ENCODE data around the gene KLRC1. TPM values are rescaled to one million over a fixed set of nuclear protein-coding genes. Genes with fewer than 3 reads are reported as not detected.

The KLRC1 gene
- total RNA-seq, 1 experiment from 2014 or later = not detected

DNA sequence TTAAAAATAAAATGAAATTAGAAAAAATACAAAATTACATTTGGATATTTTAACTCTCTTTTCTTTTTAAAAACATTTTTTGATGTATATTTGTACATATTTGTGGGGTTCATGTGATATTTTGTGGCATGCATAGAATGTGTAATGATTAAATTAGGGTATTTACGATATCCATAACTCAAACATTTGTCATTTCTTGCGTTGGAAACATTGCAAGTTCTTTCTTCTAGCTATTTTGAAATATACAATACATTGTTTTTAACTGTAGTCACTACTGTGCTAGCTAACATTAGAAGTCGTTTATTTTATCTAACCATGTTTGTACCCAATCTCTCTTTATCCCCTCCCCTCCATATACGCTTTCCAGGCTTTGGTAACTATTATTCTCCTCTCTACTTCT lies 38.6 kb upstream of the KLRC1 start:
- Histone ChIP-seq H3K9me3 (ENCODE audit: control insufficient read depth in 1 of 2, insufficient read depth in 1 of 2, low read depth in 1 of 2, low read length in 2 of 2) (no peaks in the 10 kb centered on the region), H3K36me3 (ENCODE audit: control insufficient read depth in 1 of 2, insufficient read depth in 2 of 2, low read length in 2 of 2) (no peaks in the 10 kb centered on the region), H3K9me2 (ENCODE audit: insufficient read depth) (no peaks in the 10 kb centered on the region), H3K4me2 (ENCODE audit: low read length) (no peak overlapping the region), H3K4me3 (replicated peaks in 1 of 2; ENCODE audit: low read depth in 1 of 2, low read length in 2 of 2) (no peak overlapping the region), H3K4me1 (ENCODE audit: control insufficient read depth in 1 of 2, insufficient read depth in 2 of 2, low read length in 2 of 2) (no peaks in the 10 kb centered on the region), H3K9ac (ENCODE audit: low read length) (no peak overlapping the region), H3K27ac (ENCODE audit: low read depth, low read length) (no peak overlapping the region), H4K20me1 (ENCODE audit: insufficient read depth) (no peaks in the 10 kb centered on the region), H3K27me3 (ENCODE audit: insufficient read depth, low read length) (no peaks in the 10 kb centered on the region), H3K79me2 (ENCODE audit: insufficient read depth, low read length) (no peaks in the 10 kb centered on the region), H2AFZ (ENCODE audit: low read depth, low read length, poor library complexity, severe bottlenecking) (no peak overlapping the region)
- no TSS peak for BruUV-seq (replicated peaks)
- ChIA-PET POLR2A (no interaction called here), CTCF (no interaction called here), RAD21 (ENCODE audit: low non-redundant PET in 1 of 2, low total read pairs in 2 of 2, uncharacterized antibody in 2 of 2, unreplicated experiment in 2 of 2) (no interaction called here)
- intact Hi-C loops (cut with micrococcal nuclease) = no loop called here
- TF ChIP-seq CBX3 (IDR thresholded peaks at IDR 0.05; ENCODE audit: low read depth) (no peak), JUND (IDR thresholded peaks at IDR 0.05) (no peak), ZNF274 (IDR thresholded peaks at IDR 0.05; ENCODE audit: low read depth, low read length) (no peak), SP1 (IDR thresholded peaks at IDR 0.05; ENCODE audit: low read depth) (no peak), CEBPB (IDR thresholded peaks at IDR 0.05; ENCODE audit: low read depth) (no peak), EZH2 (IDR thresholded peaks at IDR 0.05) (no peak), SRF (IDR thresholded peaks at IDR 0.05; ENCODE audit: low read depth) (no peak), TCF7L2 (IDR thresholded peaks at IDR 0.05; ENCODE audit: borderline replicate concordance, extremely low read depth, insufficient read depth, insufficient read length) (no peak), POLR2A (IDR thresholded peaks at IDR 0.05; ENCODE audit: borderline replicate concordance, extremely low read depth, insufficient read depth, insufficient read length) (no peak), RAD21 (IDR thresholded peaks at IDR 0.05; ENCODE audit: low read depth) (no peak), SIN3A (IDR thresholded peaks at IDR 0.05; ENCODE audit: low read depth) (no peak), EZH2phosphoT487 (IDR thresholded peaks at IDR 0.05; ENCODE audit: borderline replicate concordance) (no peak), POLR2AphosphoS5 (IDR thresholded peaks at IDR 0.05; ENCODE audit: low read depth, low read length) (no peak)
- TF ChIP-seq, protein P1, sequence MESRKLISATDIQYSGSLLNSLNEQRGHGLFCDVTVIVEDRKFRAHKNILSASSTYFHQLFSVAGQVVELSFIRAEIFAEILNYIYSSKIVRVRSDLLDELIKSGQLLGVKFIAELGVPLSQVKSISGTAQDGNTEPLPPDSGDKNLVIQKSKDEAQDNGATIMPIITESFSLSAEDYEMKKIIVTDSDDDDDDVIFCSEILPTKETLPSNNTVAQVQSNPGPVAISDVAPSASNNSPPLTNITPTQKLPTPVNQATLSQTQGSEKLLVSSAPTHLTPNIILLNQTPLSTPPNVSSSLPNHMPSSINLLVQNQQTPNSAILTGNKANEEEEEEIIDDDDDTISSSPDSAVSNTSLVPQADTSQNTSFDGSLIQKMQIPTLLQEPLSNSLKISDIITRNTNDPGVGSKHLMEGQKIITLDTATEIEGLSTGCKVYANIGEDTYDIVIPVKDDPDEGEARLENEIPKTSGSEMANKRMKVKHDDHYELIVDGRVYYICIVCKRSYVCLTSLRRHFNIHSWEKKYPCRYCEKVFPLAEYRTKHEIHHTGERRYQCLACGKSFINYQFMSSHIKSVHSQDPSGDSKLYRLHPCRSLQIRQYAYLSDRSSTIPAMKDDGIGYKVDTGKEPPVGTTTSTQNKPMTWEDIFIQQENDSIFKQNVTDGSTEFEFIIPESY (IDR thresholded peaks at IDR 0.05; ENCODE audit: extremely low read depth, insufficient replicate concordance, low read length) = no peak
- TF ChIP-seq, protein P2, sequence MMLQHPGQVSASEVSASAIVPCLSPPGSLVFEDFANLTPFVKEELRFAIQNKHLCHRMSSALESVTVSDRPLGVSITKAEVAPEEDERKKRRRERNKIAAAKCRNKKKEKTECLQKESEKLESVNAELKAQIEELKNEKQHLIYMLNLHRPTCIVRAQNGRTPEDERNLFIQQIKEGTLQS (IDR thresholded peaks at IDR 0.05) = no peak
- TF ChIP-seq, protein P3, sequence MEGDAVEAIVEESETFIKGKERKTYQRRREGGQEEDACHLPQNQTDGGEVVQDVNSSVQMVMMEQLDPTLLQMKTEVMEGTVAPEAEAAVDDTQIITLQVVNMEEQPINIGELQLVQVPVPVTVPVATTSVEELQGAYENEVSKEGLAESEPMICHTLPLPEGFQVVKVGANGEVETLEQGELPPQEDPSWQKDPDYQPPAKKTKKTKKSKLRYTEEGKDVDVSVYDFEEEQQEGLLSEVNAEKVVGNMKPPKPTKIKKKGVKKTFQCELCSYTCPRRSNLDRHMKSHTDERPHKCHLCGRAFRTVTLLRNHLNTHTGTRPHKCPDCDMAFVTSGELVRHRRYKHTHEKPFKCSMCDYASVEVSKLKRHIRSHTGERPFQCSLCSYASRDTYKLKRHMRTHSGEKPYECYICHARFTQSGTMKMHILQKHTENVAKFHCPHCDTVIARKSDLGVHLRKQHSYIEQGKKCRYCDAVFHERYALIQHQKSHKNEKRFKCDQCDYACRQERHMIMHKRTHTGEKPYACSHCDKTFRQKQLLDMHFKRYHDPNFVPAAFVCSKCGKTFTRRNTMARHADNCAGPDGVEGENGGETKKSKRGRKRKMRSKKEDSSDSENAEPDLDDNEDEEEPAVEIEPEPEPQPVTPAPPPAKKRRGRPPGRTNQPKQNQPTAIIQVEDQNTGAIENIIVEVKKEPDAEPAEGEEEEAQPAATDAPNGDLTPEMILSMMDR (IDR thresholded peaks at IDR 0.05 in 2 of 3, conservative IDR thresholded peaks at IDR 0.05 in 1 of 3; ENCODE audit: borderline replicate concordance in 1 of 3, insufficient read depth in 1 of 3, low read depth in 2 of 3, low read length in 2 of 3) = no peak
- TF ChIP-seq, protein P4, sequence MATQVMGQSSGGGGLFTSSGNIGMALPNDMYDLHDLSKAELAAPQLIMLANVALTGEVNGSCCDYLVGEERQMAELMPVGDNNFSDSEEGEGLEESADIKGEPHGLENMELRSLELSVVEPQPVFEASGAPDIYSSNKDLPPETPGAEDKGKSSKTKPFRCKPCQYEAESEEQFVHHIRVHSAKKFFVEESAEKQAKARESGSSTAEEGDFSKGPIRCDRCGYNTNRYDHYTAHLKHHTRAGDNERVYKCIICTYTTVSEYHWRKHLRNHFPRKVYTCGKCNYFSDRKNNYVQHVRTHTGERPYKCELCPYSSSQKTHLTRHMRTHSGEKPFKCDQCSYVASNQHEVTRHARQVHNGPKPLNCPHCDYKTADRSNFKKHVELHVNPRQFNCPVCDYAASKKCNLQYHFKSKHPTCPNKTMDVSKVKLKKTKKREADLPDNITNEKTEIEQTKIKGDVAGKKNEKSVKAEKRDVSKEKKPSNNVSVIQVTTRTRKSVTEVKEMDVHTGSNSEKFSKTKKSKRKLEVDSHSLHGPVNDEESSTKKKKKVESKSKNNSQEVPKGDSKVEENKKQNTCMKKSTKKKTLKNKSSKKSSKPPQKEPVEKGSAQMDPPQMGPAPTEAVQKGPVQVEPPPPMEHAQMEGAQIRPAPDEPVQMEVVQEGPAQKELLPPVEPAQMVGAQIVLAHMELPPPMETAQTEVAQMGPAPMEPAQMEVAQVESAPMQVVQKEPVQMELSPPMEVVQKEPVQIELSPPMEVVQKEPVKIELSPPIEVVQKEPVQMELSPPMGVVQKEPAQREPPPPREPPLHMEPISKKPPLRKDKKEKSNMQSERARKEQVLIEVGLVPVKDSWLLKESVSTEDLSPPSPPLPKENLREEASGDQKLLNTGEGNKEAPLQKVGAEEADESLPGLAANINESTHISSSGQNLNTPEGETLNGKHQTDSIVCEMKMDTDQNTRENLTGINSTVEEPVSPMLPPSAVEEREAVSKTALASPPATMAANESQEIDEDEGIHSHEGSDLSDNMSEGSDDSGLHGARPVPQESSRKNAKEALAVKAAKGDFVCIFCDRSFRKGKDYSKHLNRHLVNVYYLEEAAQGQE (IDR thresholded peaks at IDR 0.05; ENCODE audit: low read depth) = no peak
- DNase-seq (ENCODE audit: low read depth, low spot score) (no peak), ATAC-seq (no peak)

Measured in HCT116 (cell line).